Spleen (tissue), 11 donors: ENCODE results near the gene MYO5A. TPM values are rescaled to one million over a fixed set of nuclear protein-coding genes. Genes with fewer than 3 reads are reported as not detected.

Experiments used
- DNase-seq: peaks from one replicate; pipeline ENCODE4 v3.0.0-alpha.2; 2020
- H3K27ac ChIP-seq, 8 donors: fragments of 200-600 bp; sonication (generic) in 7 of 8; 1 replicate in 4 of 8; 2 replicates in 4 of 8; pipeline versions ENCODE4 v1.5.0 to v1.8.0; 2016 to 2021; ENCODE audit warnings: inconsistent platforms in 4 of 8, mild to moderate bottlenecking in 4 of 8, moderate library complexity in 1 of 8
- H3K27me3 ChIP-seq, 7 donors: fragments of 200-600 bp; sonication (generic) in 6 of 7; replicated peaks in 1 of 7; 1 replicate in 4 of 7; 2 replicates in 3 of 7; pipeline versions ENCODE4 v1.5.0 to v1.8.0; 2016 to 2021; ENCODE audit warnings: inconsistent platforms in 3 of 7, mild to moderate bottlenecking in 1 of 7
- H3K36me3 ChIP-seq, 6 donors: fragments of 200-600 bp; sonication (generic) in 5 of 6; 1 replicate in 4 of 6; 2 replicates in 2 of 6; pipeline versions ENCODE4 v1.5.0 to v1.8.0; 2016 to 2021; ENCODE audit warnings: inconsistent platforms in 2 of 6
- H3K4me1 ChIP-seq, 6 donors: fragments of 200-600 bp; sonication (generic) in 5 of 6; 1 replicate in 3 of 6; 2 replicates in 3 of 6; pipeline versions ENCODE4 v1.5.0 to v1.8.0; 2016 to 2021; ENCODE audit warnings: inconsistent platforms in 3 of 6
- H3K4me3 ChIP-seq, 8 donors: fragments of 200-600 bp; sonication (generic) in 7 of 8; 1 replicate in 4 of 8; 2 replicates in 4 of 8; pipeline versions ENCODE4 v1.5.0 to v1.8.0; 2016 to 2021; ENCODE audit warnings: inconsistent platforms in 4 of 8, mild to moderate bottlenecking in 4 of 8, moderate library complexity in 2 of 8
- H3K9me3 ChIP-seq, 8 donors: fragments of 200-600 bp; sonication (generic) in 7 of 8; 1 replicate in 4 of 8; 2 replicates in 4 of 8; pipeline versions ENCODE4 v1.5.0 to v1.8.0; 2016 to 2021; ENCODE audit warnings: inconsistent platforms in 4 of 8
- CTCF ChIP-seq, 11 experiments: fragments of 200-600 bp in 7 of 11; fragments of 450-650 bp in 4 of 11; sonication (generic) in 4 of 11; IDR thresholded peaks in 8 of 11; conservative IDR thresholded peaks in 3 of 11; 1 replicate in 7 of 11; 2 replicates in 4 of 11; pipeline versions ENCODE4 v1.4.0 to v1.8.0; 2016 to 2021; ENCODE audit warnings: antibody characterized with exemption in 11 of 11, inconsistent platforms in 4 of 11, mild to moderate bottlenecking in 1 of 11
- POLR2A ChIP-seq, 3 donors: fragments of 450-650 bp; IDR thresholded peaks; one replicate each; pipeline ENCODE4 v1.5.1; 2017; ENCODE audit warnings: antibody characterized with exemption in 3 of 3, mild to moderate bottlenecking in 1 of 3
- POLR2AphosphoS5 ChIP-seq, 3 donors: sonication (generic); formaldehyde crosslinking; IDR thresholded peaks; one replicate each; pipeline ENCODE4 v1.5.1; 2017; ENCODE audit warnings: antibody characterized with exemption in 3 of 3
- WGBS, 5 donors: extraction: QIAGEN DNeasy Blood & Tissue Kit in 3 of 5; methylation state at CpG; one replicate each; pipeline versions ENCODE4 v1.1.5 to v1.1.7; 2013 to 2018; 5-methylcytosine and 5-hydroxymethylcytosine counted together
- intact Hi-C: fragments of 100-400 bp; cut with DNase I; formaldehyde crosslinking; loops from one replicate; pipeline ENCODE4 v1.15.0; 2023; ENCODE audit warnings: low total_unique reads
- polyA plus RNA-seq, 3 donors: library from polyadenylated mRNA; stranded (reverse); fragments of 200-250 nt; gene quantifications; one replicate each; pipeline ENCODE4 v1.2.1, GENCODE V29; 2013
- total RNA-seq, 7 donors: library from RNA; depleted of rRNA in 3 of 7; stranded (reverse); fragments of >200 nt in 3 of 7; fragmentation: NEBNext Ultra II Directional in 4 of 7; extraction: Animal tissue kit (Norgen Biotek cat#: 25700) in 4 of 7; gene quantifications; one replicate each; pipeline versions ENCODE4 v1.1.0 to v1.2.1, GENCODE V29; 2016 to 2021
- donor health status: healthy with polysubstance abuse.
- donor health status: DM: no; HTN: no; CAD: no; lungs with moderate emphysema.
- donor health status: DM: no; HTN: no; CAD: no.
- donor health status: Bipolar disorder and iron deficiency.
- donor health status: healthy.
- donor health status: DM: no; HTN: no; CAD: no.
- donor health status: DM: yes; HTN: yes; CAD: no.

The MYO5A gene
- total and polyA plus RNA-seq, 10 donors: 4.7 to 48.3 (median 35.4) TPM

- TF ChIP-seq CTCF (IDR thresholded peaks at IDR 0.05 in 8 of 11, conservative IDR thresholded peaks at IDR 0.05 in 3 of 11) (no peak), POLR2AphosphoS5 (IDR thresholded peaks at IDR 0.05) (no peak), POLR2A (IDR thresholded peaks at IDR 0.05) (no peak)
- no peak for DNase-seq
- intact Hi-C loops: no loop called here
- 91 to 97% (median 94%) methylated on average over 13 of the region's 13 CpGs for WGBS, 5 donors
- Histone ChIP-seq H3K4me1 (no peaks in the 10 kb centered on the region), H3K36me3 (peaks cover 0 to 32% (median 0%) of the 10 kb centered on the region in 6 donors), H3K27ac (no peak overlapping the region), H3K4me3 (no peak overlapping the region), H3K27me3 (no peaks in the 10 kb centered on the region), H3K9me3 (no peaks in the 10 kb centered on the region)
These were observed 249.9 kb downstream of the MYO5A start for GRCh38 chr15:52278636-52279367.

GRCh38 chr15:52278135-52278534 is 250.5 kb downstream of the MYO5A start:
- Histone ChIP-seq H3K4me3 (no peak overlapping the region), H3K4me1 (no peaks in the 10 kb centered on the region), H3K27me3 (no peaks in the 10 kb centered on the region), H3K36me3 (peaks cover 0 to 32% (median 0%) of the 10 kb centered on the region in 6 donors), H3K27ac (no peak overlapping the region), H3K9me3 (no peaks in the 10 kb centered on the region)
- TF ChIP-seq POLR2AphosphoS5 (IDR thresholded peaks at IDR 0.05): no peak
- no peak for TF ChIP-seq POLR2A (IDR thresholded peaks at IDR 0.05)
- TF ChIP-seq CTCF (IDR thresholded peaks at IDR 0.05 in 8 of 11, conservative IDR thresholded peaks at IDR 0.05 in 3 of 11): no peak
- intact Hi-C loops: no loop called here
- 78 to 96% (median 86%) methylated on average over 3 of the region's 3 CpGs for WGBS, 5 donors
- DNase-seq: no peak

GRCh38 chr15:52277575-52277974 is 251.1 kb downstream of the MYO5A start:
- TF ChIP-seq CTCF (IDR thresholded peaks at IDR 0.05 in 8 of 11, conservative IDR thresholded peaks at IDR 0.05 in 3 of 11) (no peak), POLR2A (IDR thresholded peaks at IDR 0.05) (no peak), POLR2AphosphoS5 (IDR thresholded peaks at IDR 0.05) (no peak)
- intact Hi-C loops: no loop called here
- H3K4me1 ChIP-seq: no peaks in the 10 kb centered on the region
- WGBS, 5 donors: 89 to 92% (median 90%) methylated on average over 9 of the region's 9 CpGs
- H3K27me3 ChIP-seq: no peaks in the 10 kb centered on the region
- no peak overlapping the region for H3K27ac ChIP-seq
- no peak for DNase-seq
- no peaks in the 10 kb centered on the region for H3K9me3 ChIP-seq
- peaks cover 0 to 32% (median 0%) of the 10 kb centered on the region in 6 donors for H3K36me3 ChIP-seq
- no peak overlapping the region for H3K4me3 ChIP-seq

DNA sequence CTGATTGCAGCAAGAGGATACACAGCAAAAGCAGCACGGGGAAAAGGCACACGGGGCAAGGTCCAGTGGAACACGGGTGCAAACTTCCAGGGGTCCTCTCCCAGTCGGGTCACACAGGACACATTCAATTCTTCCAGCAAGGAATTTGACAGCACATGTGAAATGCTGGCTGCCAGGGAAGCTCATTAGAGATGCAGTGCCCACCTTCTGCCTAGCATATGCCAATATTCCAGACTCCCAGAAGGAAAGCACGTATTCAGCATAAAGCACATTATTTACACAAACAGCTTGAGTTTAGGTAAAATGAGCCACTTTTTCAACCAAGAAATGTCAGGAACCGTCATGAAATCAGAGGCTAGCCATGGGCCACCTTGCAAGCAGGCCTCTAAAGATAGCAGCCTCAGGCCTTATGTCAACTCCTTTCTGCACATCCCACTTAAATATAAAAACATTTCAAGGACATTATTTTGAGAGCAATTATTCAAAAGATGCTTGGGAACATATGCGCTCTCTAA is 252.4 kb downstream of the MYO5A start:
- no peak for TF ChIP-seq CTCF (IDR thresholded peaks at IDR 0.05 in 8 of 11, conservative IDR thresholded peaks at IDR 0.05 in 3 of 11)
- TF ChIP-seq POLR2AphosphoS5 (IDR thresholded peaks at IDR 0.05): no peak
- no peak for TF ChIP-seq POLR2A (IDR thresholded peaks at IDR 0.05)
- H3K4me3 ChIP-seq: no peak overlapping the region
- intact Hi-C loops: no loop called here
- 92 to 96% (median 96%) methylated on average over 7 of the region's 7 CpGs for WGBS, 5 donors
- no peak overlapping the region for H3K27ac ChIP-seq
- no peaks in the 10 kb centered on the region for H3K27me3 ChIP-seq
- no peaks in the 10 kb centered on the region for H3K9me3 ChIP-seq
- no peak for DNase-seq
- H3K36me3 ChIP-seq: peaks cover 0 to 37% (median 0%) of the 10 kb centered on the region in 6 donors
- no peaks in the 10 kb centered on the region for H3K4me1 ChIP-seq
